HG03575 (cell line): ENCODE results near the gene CA10.

ENCODE experiments used
- ATAC-seq: cut with Tn5 transposase; IDR thresholded peaks from one replicate; pipeline ENCODE4 v1.9.1; 2021; ENCODE audit not compliant: unreplicated experiment, insufficient number of reproducible peaks, low FRiP score; ENCODE audit errors: extremely low read depth

CA10 gene

GRCh38 chr17:51650202-51650601 is 508.3 kb downstream of the CA10 start:
- no peak for ATAC-seq

GRCh38 chr17:51647826-51648225 is 510.7 kb downstream of the CA10 start:
- ATAC-seq, result no peak

- ATAC-seq, result no peak
These were observed 511.4 kb downstream of the CA10 start for GRCh38 chr17:51647067-51647466.

GRCh38 chr17:51646539-51646938 is 512.0 kb downstream of the CA10 start:
- ATAC-seq, result no peak

- ATAC-seq, result no peak
These were observed 513.5 kb downstream of the CA10 start for GRCh38 chr17:51645056-51645455.

- ATAC-seq, result no peak
These were observed 514.6 kb downstream of the CA10 start for GRCh38 chr17:51643702-51644490.

- no peak for ATAC-seq
These were observed 516.5 kb downstream of the CA10 start for GRCh38 chr17:51642029-51642428.

GRCh38 chr17:51640108-51640622 is 518.3 kb downstream of the CA10 start:
- ATAC-seq, result no peak

- ATAC-seq, result no peak
These were observed 519.5 kb downstream of the CA10 start for GRCh38 chr17:51638971-51639370.

- no peak for ATAC-seq
These were observed 522.2 kb downstream of the CA10 start for GRCh38 chr17:51636291-51636690.

- no peak for ATAC-seq
These were observed 528.3 kb downstream of the CA10 start for GRCh38 chr17:51630101-51630671.

- ATAC-seq, result no peak
These were observed 529.3 kb downstream of the CA10 start for GRCh38 chr17:51629232-51629631.

GRCh38 chr17:51627779-51628178 is 530.7 kb downstream of the CA10 start:
- no peak for ATAC-seq

- no peak for ATAC-seq
These were observed 540.0 kb downstream of the CA10 start for GRCh38 chr17:51618476-51618875.

GRCh38 chr17:51617986-51618385 is 540.5 kb downstream of the CA10 start:
- no peak for ATAC-seq

- no peak for ATAC-seq
These were observed 545.3 kb downstream of the CA10 start for GRCh38 chr17:51613255-51613654.

GRCh38 chr17:51612692-51613091 is 545.8 kb downstream of the CA10 start:
- no peak for ATAC-seq

GRCh38 chr17:51611585-51611984 is 546.9 kb downstream of the CA10 start:
- no peak for ATAC-seq

- no peak for ATAC-seq
These were observed 547.7 kb downstream of the CA10 start for GRCh38 chr17:51610834-51611233.

- ATAC-seq, result no peak
These were observed 548.4 kb downstream of the CA10 start for GRCh38 chr17:51610155-51610554.
